ENCODE data around the gene CTU1. TPM values are rescaled to one million over a fixed set of nuclear protein-coding genes. Genes with fewer than 3 reads are reported as not detected.

Gene CTU1
- total RNA-seq, 1 donor from 2014 or later: 9.3 TPM

GRCh38 chr19:51076631-51077213 lies 31.5 kb downstream of the CTU1 start:
- Mint-ChIP-seq H3K4me3 (no peak overlapping the region), H3K9me3 (peaks cover 4% of the 10 kb centered on the region), H3K27me3 (peaks cover 17% of the 10 kb centered on the region), H3K36me3 (no peaks in the 10 kb centered on the region), H3K4me1 (ENCODE audit: unreplicated experiment) (no peaks in the 10 kb centered on the region), H3K27ac (no peak overlapping the region)
- no peak for TF ChIP-seq CTCF (conservative IDR thresholded peaks at IDR 0.05)
- no peak for DNase-seq (ENCODE audit: extremely low spot score, unreplicated experiment)

GRCh38 chr19:51075998-51076397 lies 32.2 kb downstream of the CTU1 start:
- Mint-ChIP-seq H3K27me3 (peaks cover 15% of the 10 kb centered on the region), H3K4me1 (ENCODE audit: unreplicated experiment) (no peaks in the 10 kb centered on the region), H3K4me3 (no peak overlapping the region), H3K27ac (no peak overlapping the region), H3K36me3 (no peaks in the 10 kb centered on the region), H3K9me3 (peaks cover 4% of the 10 kb centered on the region)
- no peak for TF ChIP-seq CTCF (conservative IDR thresholded peaks at IDR 0.05)
- DNase-seq (ENCODE audit: extremely low spot score, unreplicated experiment): no peak

GRCh38 chr19:51071095-51071405 lies 37.2 kb downstream of the CTU1 start:
- H3K27ac Mint-ChIP-seq: no peak overlapping the region
- peaks cover 21% of the 10 kb centered on the region for H3K27me3 Mint-ChIP-seq
- H3K36me3 Mint-ChIP-seq: no peaks in the 10 kb centered on the region
- no peak for TF ChIP-seq CTCF (conservative IDR thresholded peaks at IDR 0.05)
- no peak for DNase-seq (ENCODE audit: extremely low spot score, unreplicated experiment)
- peaks cover 14% of the 10 kb centered on the region for H3K9me3 Mint-ChIP-seq
- H3K4me1 Mint-ChIP-seq (ENCODE audit: unreplicated experiment): no peaks in the 10 kb centered on the region
- H3K4me3 Mint-ChIP-seq: no peak overlapping the region

GRCh38 chr19:51070334-51071094 lies 37.7 kb downstream of the CTU1 start:
- DNase-seq (ENCODE audit: extremely low spot score, unreplicated experiment): no peak
- H3K27ac Mint-ChIP-seq: no peak overlapping the region

GRCh38 chr19:51066393-51067186 lies 41.6 kb downstream of the CTU1 start:
- TF ChIP-seq CTCF (conservative IDR thresholded peaks at IDR 0.05): no peak
- no peak overlapping the region for H3K27ac Mint-ChIP-seq
- H3K4me3 Mint-ChIP-seq: peak overlapping the region; percentile 27
- no peaks in the 10 kb centered on the region for H3K36me3 Mint-ChIP-seq
- H3K4me1 Mint-ChIP-seq (ENCODE audit: unreplicated experiment): no peaks in the 10 kb centered on the region
- H3K9me3 Mint-ChIP-seq: peaks cover 10% of the 10 kb centered on the region
- peaks cover 25% of the 10 kb centered on the region for H3K27me3 Mint-ChIP-seq
- DNase-seq (ENCODE audit: extremely low spot score, unreplicated experiment): no peak

More at GRCh38 chr19:51070334-51071094, 37.7 kb downstream of the CTU1 start:
- H3K9me3 Mint-ChIP-seq: peaks cover 14% of the 10 kb centered on the region
- TF ChIP-seq CTCF (conservative IDR thresholded peaks at IDR 0.05): no peak
- peaks cover 24% of the 10 kb centered on the region for H3K27me3 Mint-ChIP-seq
- H3K36me3 Mint-ChIP-seq: no peaks in the 10 kb centered on the region
- no peaks in the 10 kb centered on the region for H3K4me1 Mint-ChIP-seq (ENCODE audit: unreplicated experiment)
- H3K4me3 Mint-ChIP-seq: peak overlapping the region; percentile 18

All from type B pancreatic cell (in vitro differentiated cells).